NCI-H2081 treated with DMSO at 0.1 percent for 48 hours (cell line): ENCODE results near the gene USO1.
"Not testable (repeated sequence)": the region's sequence is repeated elsewhere in the genome, so short reads cannot be mapped to it uniquely, and the experiment has no call there.

Experiments
- DNase-seq: peaks from one replicate; lab custom pipeline; 2025; lab: John Stamatoyannopoulos, UW

USO1 gene

GRCh38 chr4:75771607-75772006, 47.2 kb downstream of the USO1 start:
- DNase-seq = no peak

DNA sequence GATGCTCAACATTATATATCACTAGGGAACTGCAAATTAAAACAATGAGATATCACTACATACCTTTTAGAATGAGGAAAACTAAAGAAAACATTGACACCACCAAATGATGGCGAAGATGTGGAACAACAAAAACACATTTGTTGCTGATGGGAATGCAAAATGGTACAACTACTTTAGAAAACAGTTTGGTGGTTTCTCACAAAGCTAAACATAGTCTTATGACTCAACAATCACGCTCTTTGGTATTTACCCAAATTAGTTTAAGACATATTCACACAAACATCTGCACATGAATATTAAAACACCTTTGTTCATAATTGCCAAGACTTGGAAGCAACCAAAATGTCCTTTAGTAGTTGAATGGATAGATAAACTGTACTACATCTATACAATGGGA, 53.2 kb downstream of the USO1 start:
- no peak for DNase-seq

DNA sequence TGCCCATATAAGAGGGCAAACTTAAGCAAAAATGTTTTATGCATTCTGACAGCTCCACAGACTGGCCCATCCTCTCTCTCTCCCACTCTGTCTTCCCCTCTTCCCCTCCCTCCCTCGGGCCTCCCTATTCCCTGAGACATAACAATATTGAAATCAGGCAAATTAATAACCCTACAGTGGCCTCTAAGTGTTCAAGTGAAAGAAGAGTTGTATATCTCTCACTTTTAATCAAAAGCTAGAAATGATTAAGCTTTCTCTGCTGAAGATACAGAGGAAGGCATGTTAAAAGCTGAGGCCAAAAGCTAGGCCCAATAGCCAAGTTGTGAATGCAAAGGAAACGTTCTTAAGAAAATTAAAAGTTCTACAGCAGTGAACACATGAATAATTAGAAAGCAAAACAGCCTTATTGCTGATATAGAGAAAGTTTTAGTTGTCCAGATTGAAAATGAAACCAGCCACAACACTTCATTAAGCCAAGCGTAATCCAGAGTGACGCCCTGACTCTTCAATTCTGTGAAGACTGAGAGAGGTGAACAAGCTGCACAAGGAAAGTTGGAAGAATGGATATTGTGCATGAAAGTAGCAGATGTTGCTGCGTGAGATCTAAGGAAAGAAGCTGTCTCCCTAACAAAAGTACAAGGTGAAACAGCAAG, 54.9 kb downstream of the USO1 start:
- DNase-seq = no peak

- no peak for DNase-seq
Measured at GRCh38 chr4:75781305-75781704, 56.9 kb downstream of the USO1 start.

DNA sequence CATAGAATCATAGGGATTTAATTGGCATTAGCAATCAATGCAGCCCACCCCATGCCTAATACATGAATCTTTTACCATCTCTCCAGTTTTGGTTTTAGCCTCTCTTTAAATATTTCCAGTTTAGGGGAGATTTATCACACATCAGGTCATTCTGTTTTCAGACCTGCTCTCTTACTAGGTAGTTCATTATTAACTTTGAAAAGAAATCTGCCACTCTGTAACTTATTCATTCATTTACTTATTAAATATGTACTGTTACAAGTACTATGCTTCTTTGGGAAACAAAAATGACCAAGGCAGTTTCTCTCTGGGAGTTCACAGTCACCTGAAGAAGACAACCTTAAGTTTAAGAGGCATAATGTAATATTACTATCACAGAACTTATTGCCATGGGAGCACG, 62.1 kb downstream of the USO1 start:
- no peak for DNase-seq

DNA sequence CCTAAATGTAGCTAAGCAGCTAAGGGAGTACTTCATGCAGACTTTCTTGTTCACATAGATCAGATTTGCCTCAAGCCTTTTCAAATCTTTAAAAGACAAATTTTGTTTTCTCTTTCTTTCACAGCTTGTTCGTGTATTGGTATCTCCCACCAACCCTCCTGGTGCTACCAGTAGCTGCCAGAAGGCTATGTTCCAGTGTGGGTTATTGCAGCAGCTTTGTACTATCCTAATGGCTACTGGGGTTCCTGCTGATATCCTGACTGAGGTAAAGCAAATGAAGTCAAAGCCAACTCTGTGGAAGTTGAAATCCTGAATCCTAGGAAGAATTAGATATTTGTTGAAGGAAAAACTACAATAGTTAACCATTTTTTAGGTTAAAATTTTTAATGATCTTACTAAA, 62.6 kb downstream of the USO1 start:
- no peak for DNase-seq

- no peak for DNase-seq
Measured at GRCh38 chr4:75790024-75790423, 65.6 kb downstream of the USO1 start.

DNA sequence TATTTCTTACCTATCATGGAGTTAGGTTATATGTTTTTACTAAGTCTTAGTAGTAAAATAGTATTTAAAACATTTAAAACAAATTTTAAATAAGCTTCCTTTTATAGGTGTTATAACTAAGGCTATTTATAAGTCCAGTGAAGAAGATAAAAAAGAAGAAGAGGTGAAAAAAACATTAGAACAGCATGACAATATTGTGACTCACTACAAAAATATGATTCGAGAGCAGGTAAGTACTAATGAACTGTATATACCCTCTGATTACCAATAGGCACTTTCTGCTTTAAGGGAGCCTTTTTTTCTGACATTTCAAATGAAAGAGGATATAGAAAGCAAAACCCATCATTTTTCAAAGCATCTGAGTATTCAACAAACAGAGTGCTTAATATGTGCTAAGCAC, 76.6 kb downstream of the USO1 start:
- DNase-seq = no peak

GRCh38 chr4:75806035-75806434, 81.7 kb downstream of the USO1 start:
- DNase-seq = not testable (repeated sequence)

GRCh38 chr4:75817901-75818300, 93.5 kb downstream of the USO1 start:
- no peak for DNase-seq

- DNase-seq = no peak
Measured at GRCh38 chr4:75819121-75819520, 94.7 kb downstream of the USO1 start.

DNA sequence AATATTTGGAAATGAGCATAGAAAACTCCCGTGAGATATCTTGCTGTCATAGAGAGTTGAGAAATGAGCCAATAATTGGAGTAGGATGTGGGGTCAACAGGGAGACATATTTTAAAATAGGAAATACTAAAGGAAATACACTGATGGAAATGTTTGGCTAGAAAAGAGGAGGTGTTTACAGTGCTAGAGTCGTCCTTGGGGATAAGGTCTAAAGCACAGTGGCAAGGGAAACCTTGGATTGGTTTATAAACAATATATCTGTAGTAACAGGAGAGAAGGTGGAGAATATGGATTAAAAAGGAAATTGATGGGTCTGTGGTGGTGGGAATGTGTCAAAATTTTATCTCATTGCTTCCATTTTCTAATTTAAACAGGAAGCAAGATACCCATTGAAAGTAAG, 95.8 kb downstream of the USO1 start:
- DNase-seq = no peak

GRCh38 chr4:75820676-75821075, 96.3 kb downstream of the USO1 start:
- DNase-seq = no peak

DNA sequence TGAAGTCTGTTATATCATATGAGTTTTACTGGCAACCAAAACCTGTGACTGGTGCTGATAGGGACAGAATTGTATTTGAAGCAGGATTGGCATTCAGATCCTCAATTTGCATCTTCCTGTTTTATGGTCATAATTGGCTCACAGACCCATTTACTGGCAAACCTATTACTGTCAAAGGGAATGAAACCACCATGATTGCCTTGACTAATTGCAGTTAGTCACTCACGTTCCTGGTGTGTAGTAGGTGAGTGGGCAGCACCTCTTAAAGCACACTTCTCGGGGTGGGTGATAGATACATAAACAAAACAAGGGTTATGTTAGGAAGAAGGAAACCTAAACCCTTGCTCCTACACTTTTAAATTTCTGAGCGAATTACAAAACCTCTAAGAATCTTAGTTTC, 96.8 kb downstream of the USO1 start:
- no peak for DNase-seq

DNA sequence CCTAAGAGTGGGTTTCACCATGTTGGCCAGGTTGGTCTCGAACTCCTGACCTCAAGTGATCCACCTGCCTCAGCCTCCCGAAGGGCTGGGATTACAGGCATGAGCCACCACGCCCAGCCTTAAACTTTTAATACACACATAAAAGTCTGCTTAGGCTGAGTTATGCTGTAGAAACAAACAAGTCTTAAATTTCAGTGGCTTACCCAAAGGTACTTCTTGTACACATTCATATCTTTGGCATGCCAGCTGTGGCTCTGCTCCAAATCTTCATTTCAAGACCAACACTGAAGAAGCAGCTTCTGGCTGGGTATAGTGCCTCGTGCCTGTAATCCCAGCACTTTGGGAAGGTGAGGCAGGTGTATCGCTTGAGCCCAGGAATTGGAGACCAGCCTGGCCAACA, 97.6 kb downstream of the USO1 start:
- no peak for DNase-seq

- DNase-seq = no peak
Measured at GRCh38 chr4:75822416-75822815, 98.0 kb downstream of the USO1 start.

GRCh38 chr4:75823812-75824211, 99.4 kb downstream of the USO1 start:
- no peak for DNase-seq

DNA sequence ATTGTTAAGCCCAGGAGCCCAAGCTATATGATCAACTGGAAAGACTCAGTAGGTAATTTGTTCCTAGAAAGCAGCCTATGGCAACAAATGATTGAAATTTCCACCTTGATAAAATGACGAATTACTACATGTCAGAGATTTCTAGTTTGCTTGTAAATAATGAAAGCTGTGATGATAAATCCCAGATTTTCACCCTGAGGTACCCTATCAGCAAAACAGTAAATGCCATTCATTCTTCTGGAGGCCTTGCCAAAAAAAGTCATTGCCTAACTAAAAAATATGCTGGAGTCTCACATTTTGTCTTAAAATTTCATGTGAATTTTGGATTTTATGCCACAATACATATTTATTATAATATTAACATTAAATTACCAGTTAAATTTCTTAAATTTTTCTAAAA, 106.5 kb downstream of the USO1 start:
- no peak for DNase-seq

DNA sequence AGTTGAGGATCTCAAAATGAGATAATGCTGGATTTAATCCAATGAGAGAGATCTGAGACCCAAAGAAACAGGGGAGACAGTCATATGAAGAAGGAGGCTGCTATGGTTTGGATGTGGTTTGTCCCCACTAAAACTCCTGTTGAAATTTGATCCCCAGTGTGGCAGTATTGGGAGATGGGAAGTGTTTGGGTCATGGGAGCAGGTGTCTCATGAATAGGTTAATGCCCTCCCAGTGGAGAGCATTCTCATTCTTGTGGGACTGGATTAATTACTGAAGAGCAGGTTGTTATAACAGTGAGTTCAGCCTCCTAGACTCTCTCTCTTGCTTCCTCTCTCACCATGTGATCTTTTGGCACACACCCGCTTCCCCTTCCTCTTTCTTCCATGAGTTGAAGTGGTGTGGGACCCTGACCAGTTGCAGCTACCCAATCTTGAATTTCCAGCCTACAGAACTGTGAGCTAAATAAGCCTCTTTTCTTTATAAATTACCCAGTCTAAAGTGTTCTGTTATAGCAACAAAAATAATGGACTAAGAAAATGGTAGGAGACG, 107.6 kb downstream of the USO1 start:
- no peak for DNase-seq

DNA sequence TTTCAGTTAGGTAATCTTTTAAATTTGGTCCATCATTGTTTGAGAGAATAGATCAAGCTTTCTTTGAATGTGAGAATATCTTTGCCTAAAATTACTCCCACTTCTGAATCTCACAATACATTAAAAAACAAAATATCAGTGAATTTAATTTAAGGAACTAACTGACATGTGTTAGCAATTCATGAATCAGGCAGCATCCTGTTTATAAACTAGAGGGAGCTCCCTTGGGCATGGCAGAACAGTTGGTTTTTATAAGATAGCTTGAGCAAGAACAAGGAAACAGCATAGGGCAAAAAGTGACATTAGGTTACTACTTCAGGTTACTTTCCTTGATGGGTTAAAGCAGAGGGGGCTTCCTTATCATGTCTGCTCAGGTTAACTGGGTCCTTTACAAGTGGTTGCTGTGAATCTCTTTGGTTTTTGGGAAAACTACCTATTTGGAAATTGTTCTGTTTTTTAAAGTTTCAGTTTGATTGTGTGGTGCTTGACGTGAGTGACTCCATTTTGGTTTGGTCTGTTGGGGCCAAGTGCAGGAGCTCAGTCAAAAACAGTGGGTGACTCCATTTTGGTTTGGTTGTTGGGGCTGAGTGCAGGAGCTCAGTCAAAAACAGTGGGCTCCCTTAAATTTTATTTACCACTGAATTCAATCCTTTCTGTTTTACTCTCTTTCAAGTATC, 109.9 kb downstream of the USO1 start:
- no peak for DNase-seq

GRCh38 chr4:75834772-75835154, 110.4 kb downstream of the USO1 start:
- no peak for DNase-seq

DNA sequence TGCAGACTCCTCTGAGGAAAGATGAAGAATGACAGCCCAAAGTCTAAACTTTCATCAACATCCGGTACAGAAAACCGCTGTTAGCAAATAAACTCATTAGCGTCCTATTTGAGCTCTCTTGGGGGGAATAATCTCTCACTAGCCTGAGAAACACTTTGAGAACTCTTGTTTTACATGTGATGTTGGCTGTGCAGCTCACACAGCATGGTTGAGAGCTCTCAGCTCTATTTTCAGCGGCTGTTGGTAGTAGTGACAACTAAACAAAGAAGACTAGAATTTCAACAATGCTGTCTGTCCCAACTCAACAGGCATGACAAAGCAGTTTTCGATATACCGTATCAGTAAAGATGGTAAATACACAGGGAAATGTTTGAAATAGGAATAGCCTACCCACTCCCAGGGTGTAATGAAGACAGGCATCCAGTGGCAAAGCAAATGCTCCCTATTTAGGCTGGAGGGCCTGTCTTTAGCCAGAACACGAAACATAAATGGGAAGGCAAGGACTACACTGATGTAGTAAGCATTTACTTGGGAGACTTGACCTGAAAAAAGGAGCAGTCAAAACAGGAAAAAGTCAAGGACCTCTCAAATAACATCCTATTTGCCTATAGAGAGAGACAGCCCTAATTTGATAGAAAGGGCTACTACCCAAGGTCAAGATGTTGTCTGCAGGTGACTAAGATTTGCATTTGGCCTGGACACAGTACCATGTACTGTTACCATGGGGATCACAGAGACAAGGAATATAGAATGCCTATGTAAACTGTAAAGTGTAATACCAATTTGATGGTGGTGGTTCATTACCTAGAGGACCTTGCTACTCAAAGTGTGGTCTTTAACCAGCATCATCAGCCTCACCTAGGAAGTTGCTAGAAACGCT, 117.5 kb downstream of the USO1 start:
- DNase-seq = no peak

DNA sequence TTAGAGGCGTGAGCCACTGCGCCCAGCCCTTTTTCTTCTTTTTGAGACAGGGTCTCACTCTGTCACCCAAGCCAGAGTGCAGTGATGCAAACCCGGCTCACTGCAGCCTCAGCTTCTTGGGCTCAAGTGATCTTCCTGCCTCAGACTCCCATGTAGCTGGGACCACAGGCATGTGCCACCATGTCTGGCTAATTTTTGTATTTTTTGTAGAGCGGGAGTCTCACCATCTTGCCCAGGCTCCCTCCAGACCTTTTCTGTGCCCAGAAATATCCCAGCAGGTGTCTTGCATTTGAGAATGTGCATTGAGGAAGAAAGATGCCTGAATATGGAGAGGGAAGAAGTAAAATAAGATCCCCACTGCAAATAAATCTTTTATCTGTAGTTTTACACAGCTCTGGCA, 119.2 kb downstream of the USO1 start:
- DNase-seq = no peak
